K562 treated with DMSO at 1 percent for 24 hours (cell line): Measurements from ENCODE around the gene CIAO3. TPM values are rescaled to one million over a fixed set of nuclear protein-coding genes. Genes with fewer than 3 reads are reported as not detected.

Experiments
- total RNA-seq: library from RNA; unstranded; fragments of 300-600 nt; gene quantifications from 2 replicates; pipeline ENCODE4 v1.2.3, GENCODE V29; 2022; ENCODE audit warnings: low read depth; ENCODE audit not compliant: insufficient read depth

CIAO3 gene
- 40.1 and 45.9 TPM in 2 replicates for total RNA-seq

GRCh38 chr16:740764-741505 is at the start of gene CIAO3:
TSS of gene CIAO3 (minus strand) at chr16:740997. CDS start at chr16:740985, 12 bp downstream.

GRCh38 chr16:788399-789126 is 47.8 kb upstream of the CIAO3 start, which contains the start of gene CHTF18:
TSS of gene CHTF18 (plus strand) at chr16:788620. CDS start at chr16:788685, 65 bp downstream.

GRCh38 chr16:787978-788398 is 47.2 kb upstream of the CIAO3 start, which contains the start of gene RPUSD1:
TSS of gene RPUSD1 (minus strand) at chr16:788381. CDS start at chr16:787737, 644 bp downstream.

GRCh38 chr16:760545-761343 is 19.9 kb upstream of the CIAO3 start, which contains the start of gene MSLN:
TSS of gene MSLN (plus strand) at chr16:760734. CDS start at chr16:762681, 1,947 bp downstream.

GRCh38 chr16:726438-727290 is 14.1 kb downstream of the CIAO3 start, which contains the start of the genes CCDC78 and HAGHL:
TSS of gene CCDC78 (minus strand) at chr16:726443. CDS start at chr16:726367, 76 bp downstream.
TSS of gene HAGHL (plus strand) at chr16:727106. CDS start at chr16:727510, 404 bp downstream.

GRCh38 chr16:720990-721764 is 19.6 kb downstream of the CIAO3 start, which contains the start of gene ANTKMT:
TSS of gene ANTKMT (plus strand) at chr16:721146. CDS start at chr16:721275, 129 bp downstream.

GRCh38 chr16:714558-715476 is 26.0 kb downstream of the CIAO3 start, which contains the start of gene METRN:
TSS of gene METRN (plus strand) at chr16:715118. CDS start at chr16:715290, 172 bp downstream.

GRCh38 chr16:705431-706188 is 35.2 kb downstream of the CIAO3 start, which contains the start of gene FBXL16:
TSS of gene FBXL16 (minus strand) at chr16:705801. CDS start at chr16:697405, 8,396 bp downstream.

GRCh38 chr16:684071-684794 is 56.6 kb downstream of the CIAO3 start, which contains the start of gene JMJD8:
TSS of gene JMJD8 (minus strand) at chr16:684334. CDS start at chr16:684319, 15 bp downstream.

GRCh38 chr16:679814-680624 is 60.8 kb downstream of the CIAO3 start, which contains the start of gene STUB1:
TSS of gene STUB1 (plus strand) at chr16:680410. CDS start at chr16:680526, 116 bp downstream.

Other genes with a start within 250 kb of the CIAO3 start
- 64.7 and 73.6 TPM in 2 replicates for gene CAPN15, start 213.3 kb downstream of the CIAO3 start, total RNA-seq
- gene PRR35, start 180.6 kb downstream of the CIAO3 start, total RNA-seq, result 0.23 TPM in 1 of 2 replicates, not detected in the other
- gene NHLRC4, start 174.0 kb downstream of the CIAO3 start, total RNA-seq, result 12.5 and 14.0 TPM in 2 replicates
- gene PIGQ, start 171.0 kb downstream of the CIAO3 start, total RNA-seq, result 55.4 and 66.8 TPM in 2 replicates
- 42.1 and 47.9 TPM in 2 replicates for gene RAB40C, start 150.9 kb downstream of the CIAO3 start, total RNA-seq
- 13.4 and 16.8 TPM in 2 replicates for gene WFIKKN1, start 110.0 kb downstream of the CIAO3 start, total RNA-seq
- gene METTL26, start 104.7 kb downstream of the CIAO3 start, total RNA-seq, result 134 and 166 TPM in 2 replicates
- gene MCRIP2, start 99.2 kb downstream of the CIAO3 start, total RNA-seq, result 93.9 and 111 TPM in 2 replicates
- 2.6 and 4.1 TPM in 2 replicates for gene WDR90, start 91.6 kb downstream of the CIAO3 start, total RNA-seq
- gene RHOT2, start 72.9 kb downstream of the CIAO3 start, total RNA-seq, result 154 and 166 TPM in 2 replicates
- 1.2 and 3.0 TPM in 2 replicates for gene RHBDL1, start 65.3 kb downstream of the CIAO3 start, total RNA-seq
- gene STUB1, start 60.6 kb downstream of the CIAO3 start, total RNA-seq, result 165 and 192 TPM in 2 replicates
- 102 and 106 TPM in 2 replicates for gene JMJD8, start 56.7 kb downstream of the CIAO3 start, total RNA-seq
- 33.8 and 37.4 TPM in 2 replicates for gene WDR24, start 50.6 kb downstream of the CIAO3 start, total RNA-seq
- 4.8 and 5.8 TPM in 2 replicates for gene FBXL16, start 35.2 kb downstream of the CIAO3 start, total RNA-seq
- gene METRN, start 25.9 kb downstream of the CIAO3 start, total RNA-seq, result 47.3 and 52.0 TPM in 2 replicates
- 76.2 and 84.9 TPM in 2 replicates for gene ANTKMT, start 19.9 kb downstream of the CIAO3 start, total RNA-seq
- 1.3 and 1.8 TPM in 2 replicates for gene CCDC78, start 14.6 kb downstream of the CIAO3 start, total RNA-seq
- gene HAGHL, start 13.9 kb downstream of the CIAO3 start, total RNA-seq, result 22.0 and 22.6 TPM in 2 replicates
- gene MSLN, start 19.7 kb upstream of the CIAO3 start, total RNA-seq, result not detected in 2 replicates
- 64.3 and 67.5 TPM in 2 replicates for gene RPUSD1, start 47.4 kb upstream of the CIAO3 start, total RNA-seq
- gene CHTF18, start 47.6 kb upstream of the CIAO3 start, total RNA-seq, result 46.3 and 54.9 TPM in 2 replicates
- not detected in 2 replicates for gene GNG13, start 59.7 kb upstream of the CIAO3 start, total RNA-seq
- gene LMF1, start 230.0 kb upstream of the CIAO3 start, total RNA-seq, result 4.5 and 12.8 TPM in 2 replicates
- not detected in 2 replicates for gene SOX8, start 240.8 kb upstream of the CIAO3 start, total RNA-seq